Left hindlimb (tissue), 1 donor: Measurements from ENCODE around the gene MPHOSPH9.
A peak's percentile ranks its signal among the peaks of the same experiment; 100 is the strongest.
"Not testable (repeated sequence)": the region's sequence is repeated elsewhere in the genome, so short reads cannot be mapped to it uniquely, and the experiment has no call there.

Experiments
- DNase-seq: peaks from one replicate; pipeline ENCODE4 v3.0.0-alpha.2; 2018

Gene MPHOSPH9

GRCh38 chr12:123225443-123225842, 7.5 kb downstream of the MPHOSPH9 start:
- no peak for DNase-seq

GRCh38 chr12:123223241-123223668, 9.7 kb downstream of the MPHOSPH9 start:
- DNase-seq, result no peak

DNA sequence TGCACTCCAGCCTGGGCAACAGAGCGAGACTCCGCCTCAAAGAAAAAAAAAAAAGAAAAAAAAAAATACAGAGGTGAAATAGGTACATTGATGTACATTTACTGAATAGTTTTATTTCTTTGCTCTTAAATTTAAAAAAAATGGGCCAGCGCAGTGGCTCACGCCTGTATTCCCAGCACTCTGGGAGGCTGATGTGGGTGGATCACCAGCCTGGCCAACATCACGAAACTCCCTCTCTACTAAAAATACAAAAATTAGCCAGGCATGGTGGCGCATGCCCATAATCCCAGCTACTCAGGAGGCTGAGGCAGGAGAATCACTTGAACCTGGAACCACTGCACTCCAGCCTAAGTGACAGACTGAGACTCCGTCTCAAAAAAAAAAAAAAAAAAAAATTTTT, 25.1 kb downstream of the MPHOSPH9 start:
- DNase-seq, result not testable (repeated sequence)

- DNase-seq, result not testable (repeated sequence)
Observed at GRCh38 chr12:123206794-123207193, 26.1 kb downstream of the MPHOSPH9 start.

GRCh38 chr12:123200414-123200813, 32.5 kb downstream of the MPHOSPH9 start:
- DNase-seq, result no peak

DNA sequence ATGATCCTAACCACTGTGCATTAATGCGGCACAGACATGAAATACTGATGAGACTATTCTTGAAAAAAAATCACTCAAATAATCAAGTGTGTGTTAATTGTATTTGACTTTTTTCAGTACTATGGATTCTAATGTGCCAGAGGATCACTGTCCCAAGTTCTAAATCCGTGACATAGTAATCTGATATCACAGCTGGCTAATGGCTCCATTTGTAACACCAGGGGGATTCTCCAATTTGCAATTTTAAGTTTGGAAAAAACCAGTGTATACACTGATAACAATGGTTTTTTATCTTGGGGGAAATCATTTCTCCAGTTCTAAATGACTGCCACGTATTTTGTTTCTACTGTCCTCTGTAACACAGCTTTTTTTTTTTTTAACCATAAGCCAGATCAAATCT, 33.0 kb downstream of the MPHOSPH9 start:
- no peak for DNase-seq

GRCh38 chr12:123187637-123188036, 45.3 kb downstream of the MPHOSPH9 start:
- DNase-seq, result no peak

DNA sequence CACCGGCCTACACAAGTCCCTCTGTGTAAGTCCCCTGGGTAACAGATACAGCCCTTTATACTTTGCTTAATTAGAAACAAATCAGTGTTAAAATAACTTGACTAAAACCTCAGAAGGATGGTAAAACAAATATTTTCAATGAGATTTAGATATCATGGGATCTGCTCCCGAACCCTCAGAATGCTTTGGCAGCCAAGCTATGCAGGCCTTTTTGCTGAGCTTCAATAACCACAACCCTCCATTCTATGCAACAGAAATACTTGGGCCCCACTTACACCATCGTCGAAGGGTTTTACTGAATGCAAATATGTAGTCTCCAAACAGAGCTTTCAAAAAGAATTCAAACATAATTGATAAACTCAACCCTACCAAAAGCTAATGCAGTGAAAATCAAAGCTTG, 52.8 kb downstream of the MPHOSPH9 start:
- no peak for DNase-seq

- DNase-seq, result no peak
Observed at GRCh38 chr12:123171967-123172366, 61.0 kb downstream of the MPHOSPH9 start.

DNA sequence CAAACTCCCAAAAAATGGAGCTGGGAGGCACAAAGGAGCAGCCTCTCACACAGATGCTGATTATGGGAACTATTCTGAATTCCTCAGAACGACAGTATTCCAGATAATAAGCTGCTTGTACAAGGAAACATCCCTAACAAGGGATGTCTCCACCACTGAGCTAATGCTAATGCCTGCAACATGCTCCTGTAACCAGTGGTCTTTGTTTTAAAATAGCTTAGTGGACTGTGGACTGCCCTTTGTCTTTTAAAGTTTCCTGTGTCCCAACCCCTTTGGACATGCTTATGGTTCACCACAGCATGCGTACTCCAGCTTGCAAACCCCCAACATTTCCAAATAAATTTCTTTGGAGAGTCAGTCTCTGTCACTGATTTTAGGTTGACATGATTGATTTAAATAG, 65.6 kb downstream of the MPHOSPH9 start:
- no peak for DNase-seq

- DNase-seq, result no peak
Observed at GRCh38 chr12:123165537-123165936, 67.4 kb downstream of the MPHOSPH9 start.

DNA sequence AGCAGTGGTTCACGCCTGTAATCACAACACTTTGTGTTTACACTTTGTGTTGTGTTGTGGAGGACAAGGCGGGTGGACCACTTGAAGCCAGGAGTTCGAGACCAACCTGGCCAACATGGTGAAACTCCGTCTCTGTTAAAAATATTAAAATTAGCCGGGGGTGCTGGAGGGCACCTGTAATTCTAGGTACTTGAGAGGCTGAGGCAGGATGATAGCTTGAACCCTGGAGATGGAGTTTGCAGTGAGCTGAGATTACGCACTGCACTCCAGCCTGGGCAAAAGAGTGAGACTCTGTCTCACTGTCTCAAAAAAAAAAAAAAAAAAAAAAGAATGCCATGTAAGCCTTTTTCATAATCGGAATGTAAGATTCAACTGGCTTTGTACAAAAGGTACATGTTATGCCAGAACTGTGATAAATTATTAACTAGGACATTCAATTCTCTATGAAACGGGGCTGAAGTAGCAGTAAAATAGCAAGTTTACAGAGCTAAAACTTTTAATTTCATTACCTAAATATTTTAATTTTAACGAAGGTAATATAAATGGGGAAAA, 68.2 kb downstream of the MPHOSPH9 start:
- no peak for DNase-seq

GRCh38 chr12:123164222-123164621, 68.7 kb downstream of the MPHOSPH9 start:
- no peak for DNase-seq

GRCh38 chr12:123163227-123163626, 69.7 kb downstream of the MPHOSPH9 start:
- no peak for DNase-seq

DNA sequence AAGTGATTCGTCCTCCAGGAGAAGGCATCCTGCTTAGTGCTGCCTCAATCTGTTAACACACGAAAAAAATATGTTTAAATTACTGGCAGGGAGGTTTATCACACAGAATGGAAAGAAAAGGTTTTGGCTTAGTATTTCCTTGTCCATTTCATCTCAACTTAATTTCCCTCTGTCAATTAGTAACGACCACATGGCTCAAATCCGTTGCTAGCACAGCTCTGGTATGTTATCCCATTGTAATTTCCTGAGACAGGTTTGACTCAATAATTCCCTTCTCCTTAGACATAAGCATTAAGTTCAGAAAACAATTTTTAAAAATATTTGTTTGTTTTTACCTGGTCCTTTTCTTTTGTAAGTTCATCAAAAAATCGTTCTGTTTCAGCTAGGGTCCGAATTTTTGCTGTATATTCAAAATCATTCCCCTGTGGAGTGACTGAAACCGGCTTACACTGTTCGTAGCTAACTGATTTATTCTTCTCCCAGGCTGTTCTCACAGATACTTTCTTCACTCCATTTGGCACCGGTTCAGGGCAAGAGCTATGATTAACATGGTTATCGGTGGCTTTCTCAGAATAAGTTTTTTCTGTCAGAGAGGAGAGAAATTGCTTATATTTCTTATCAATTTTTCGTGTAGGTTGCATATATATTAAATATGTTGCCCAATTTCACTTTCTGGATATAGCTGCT, 72.0 kb downstream of the MPHOSPH9 start:
- DNase-seq, result no peak

DNA sequence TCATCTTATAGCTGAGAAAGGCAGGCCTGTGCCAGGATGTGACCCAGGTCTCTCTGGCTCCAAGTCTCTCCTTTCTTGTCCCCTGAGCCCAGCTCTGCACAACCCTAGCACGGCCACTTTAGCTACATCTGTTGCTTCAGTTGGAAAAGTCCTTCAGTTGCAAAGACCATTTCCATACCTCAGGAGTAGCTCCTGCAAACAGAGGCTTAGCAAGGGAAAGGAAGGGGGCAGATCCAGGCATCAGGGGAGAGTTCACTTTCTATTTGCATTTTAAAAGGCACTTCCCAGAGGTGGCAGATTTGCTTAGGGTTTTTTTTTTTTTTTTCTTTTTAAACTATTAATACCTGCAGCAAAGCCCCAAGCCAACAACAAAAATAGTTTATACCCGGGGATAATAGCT, 79.0 kb downstream of the MPHOSPH9 start:
- DNase-seq, result no peak

DNA sequence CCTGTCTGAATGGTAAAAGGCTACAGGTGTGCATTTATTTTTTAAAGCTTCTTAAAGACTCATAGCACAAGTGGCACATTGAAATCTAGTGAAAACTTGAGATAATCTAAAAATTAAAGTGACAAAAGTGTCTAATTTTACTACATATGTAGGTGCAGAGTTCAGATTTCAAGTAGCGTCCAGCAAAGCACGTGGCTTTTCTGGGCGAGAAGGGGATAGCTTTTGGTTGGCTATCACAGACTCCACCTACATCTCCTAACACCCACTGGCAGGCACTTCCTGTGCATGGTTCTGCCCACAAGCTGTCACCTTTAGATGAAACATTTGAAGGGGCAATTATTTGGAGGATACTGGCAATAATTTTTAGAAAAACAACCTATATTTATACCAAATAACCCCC, 80.1 kb downstream of the MPHOSPH9 start:
- DNase-seq, result no peak

DNA sequence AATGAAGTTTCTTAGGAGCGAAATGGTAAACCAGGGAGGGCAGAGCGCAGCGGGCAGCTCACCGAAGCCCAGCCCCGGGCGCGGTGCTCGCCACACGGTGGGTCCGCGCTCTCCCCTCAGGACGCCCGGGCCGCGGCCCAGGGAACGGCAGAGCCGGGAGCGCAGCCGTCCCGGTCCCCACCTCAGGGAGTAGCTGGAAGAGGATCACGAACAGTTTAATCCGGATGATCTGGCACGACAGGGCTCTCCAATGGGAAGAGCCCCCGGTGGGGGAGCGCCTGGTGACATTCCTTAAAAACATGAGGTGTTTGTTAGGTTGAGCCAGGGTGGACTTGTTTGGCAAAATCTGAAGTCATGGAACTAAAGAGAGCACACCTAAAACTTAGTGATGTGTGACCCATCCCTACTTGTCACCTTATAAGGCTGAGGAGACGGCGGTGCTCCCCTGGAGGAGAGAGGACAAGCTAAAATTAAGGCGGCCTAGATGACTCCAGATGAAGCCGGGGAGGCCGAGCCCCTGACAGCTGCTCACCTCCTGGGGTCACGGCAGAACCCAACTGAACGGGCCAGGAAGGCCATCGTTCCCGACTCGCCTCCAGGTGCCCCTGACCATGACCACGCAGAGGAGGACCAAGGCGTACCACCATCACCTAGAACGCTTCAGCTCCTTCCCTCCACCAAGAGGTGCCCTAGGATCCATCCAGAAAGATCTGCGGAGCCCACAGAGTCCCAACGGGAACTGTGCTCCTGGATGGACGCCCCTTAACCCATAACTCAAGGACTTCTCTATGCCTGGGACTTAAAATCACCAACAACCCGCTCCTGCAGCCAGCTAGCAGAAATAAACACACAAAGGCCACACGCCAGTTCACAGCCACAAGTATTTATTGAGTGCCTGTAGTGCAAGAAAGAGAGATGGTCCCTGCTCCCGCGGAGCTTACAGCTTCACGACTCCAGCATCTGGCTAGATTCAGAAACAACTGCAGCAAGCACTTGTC, 81.2 kb downstream of the MPHOSPH9 start:
- no peak for DNase-seq

- peak; percentile 66 for DNase-seq
Observed at GRCh38 chr12:123150744-123151456, 82.0 kb downstream of the MPHOSPH9 start, which contains the start of gene PITPNM2. Gene PITPNM2, minus strand, starts transcription at chr12:123151090. Its CDS starts 116,500 bp downstream, at chr12:123034590.

GRCh38 chr12:123150275-123150743, 82.6 kb downstream of the MPHOSPH9 start:
- DNase-seq, result peak; percentile 39

- no peak for DNase-seq
Observed at GRCh38 chr12:123149501-123150274, 83.3 kb downstream of the MPHOSPH9 start.

DNA sequence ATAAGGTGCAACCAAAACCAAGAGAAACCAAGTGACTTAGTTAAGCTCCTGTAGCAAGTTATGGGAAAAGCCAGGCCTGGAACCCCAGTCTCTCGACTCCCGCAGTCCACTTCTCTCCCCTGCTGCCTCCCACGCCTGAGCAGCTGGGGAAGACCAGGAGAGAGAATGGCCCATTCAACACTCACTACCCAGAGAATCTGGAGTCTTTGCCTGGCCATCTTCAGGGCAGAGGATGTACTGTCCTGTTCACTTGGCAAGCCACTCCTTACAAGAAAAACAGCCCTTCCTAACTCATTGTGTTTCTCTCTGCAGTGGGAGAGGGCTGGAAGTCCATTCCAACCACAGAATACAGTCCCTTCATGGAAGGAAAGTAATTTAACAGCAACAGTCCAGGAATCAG, 83.9 kb downstream of the MPHOSPH9 start:
- DNase-seq, result no peak
